Activated CD4-positive, alpha-beta T cell treated with anti-CD3 and anti-CD28 coated beads, Interleukin-2, amount 50 U/mL, for 16 hours (primary cell): ENCODE measurements around the gene ADH5.
"Not testable (repeated sequence)": the region's sequence is repeated elsewhere in the genome, so short reads cannot be mapped to it uniquely, and the experiment has no call there.

Experiments used
- DNase-seq: peaks from one replicate; pipeline ENCODE4 v3.0.0-alpha.2; 2020

The ADH5 gene

GRCh38 chr4:99028187-99028586 lies 60.4 kb downstream of the ADH5 start:
- no peak for DNase-seq

- DNase-seq = no peak
These were observed 61.3 kb downstream of the ADH5 start for GRCh38 chr4:99027304-99027703.

DNA sequence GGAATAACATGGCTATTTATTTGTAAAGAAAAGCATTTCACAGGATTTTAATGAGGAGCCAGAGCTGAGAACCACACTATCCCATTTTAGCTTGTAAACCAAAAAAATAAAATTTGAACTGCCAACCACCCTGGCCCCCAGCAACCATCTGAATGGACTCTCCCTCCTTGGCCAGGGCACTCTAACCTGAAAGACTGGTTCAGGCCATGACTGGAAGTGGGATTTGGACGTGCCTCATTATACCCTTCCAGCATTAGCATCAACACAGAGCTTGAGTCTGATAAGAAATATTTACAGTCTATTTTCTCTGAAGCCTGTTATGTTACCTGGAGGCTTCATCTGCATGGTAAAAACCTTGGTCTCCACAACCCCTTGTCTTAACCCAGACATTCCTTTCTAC lies 63.1 kb downstream of the ADH5 start:
- no peak for DNase-seq

DNA sequence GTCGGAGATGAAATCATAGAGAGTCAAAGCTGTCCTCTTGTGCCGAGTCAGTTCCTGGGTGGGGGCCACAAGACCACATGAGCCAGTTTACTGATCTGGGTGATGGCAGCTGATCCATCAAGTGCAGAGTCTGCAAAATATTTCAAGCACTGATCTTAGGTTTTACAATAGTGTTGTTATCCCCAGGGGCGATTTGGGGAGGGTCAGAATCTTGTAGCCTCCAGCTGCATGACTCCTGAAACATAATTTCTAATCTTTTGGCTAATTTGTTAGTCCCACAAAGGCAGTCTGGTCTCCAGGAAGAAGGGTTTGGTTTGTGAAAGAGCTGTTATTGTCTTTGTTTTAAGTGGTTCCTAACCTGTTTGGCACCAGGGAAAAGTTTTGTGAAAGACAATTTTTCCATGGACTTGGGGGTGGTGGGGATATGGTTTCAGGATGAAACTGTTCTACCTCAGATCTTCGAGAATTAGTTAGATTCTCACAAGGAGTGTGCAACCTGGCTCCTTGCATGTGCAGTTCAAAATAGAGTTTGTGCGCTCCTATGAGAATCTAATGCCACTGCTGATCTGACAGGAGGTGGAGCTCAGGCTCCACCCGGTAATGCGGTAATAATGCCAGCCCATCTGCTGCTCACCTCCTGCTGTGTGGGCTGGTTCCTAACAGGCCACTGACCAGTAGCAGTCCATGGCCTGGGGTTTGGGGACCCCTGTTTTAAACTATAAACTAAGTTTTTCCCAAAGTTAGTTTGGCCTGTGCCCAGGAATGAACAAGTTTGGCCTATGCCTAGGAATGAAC lies 63.9 kb downstream of the ADH5 start:
- no peak for DNase-seq

DNA sequence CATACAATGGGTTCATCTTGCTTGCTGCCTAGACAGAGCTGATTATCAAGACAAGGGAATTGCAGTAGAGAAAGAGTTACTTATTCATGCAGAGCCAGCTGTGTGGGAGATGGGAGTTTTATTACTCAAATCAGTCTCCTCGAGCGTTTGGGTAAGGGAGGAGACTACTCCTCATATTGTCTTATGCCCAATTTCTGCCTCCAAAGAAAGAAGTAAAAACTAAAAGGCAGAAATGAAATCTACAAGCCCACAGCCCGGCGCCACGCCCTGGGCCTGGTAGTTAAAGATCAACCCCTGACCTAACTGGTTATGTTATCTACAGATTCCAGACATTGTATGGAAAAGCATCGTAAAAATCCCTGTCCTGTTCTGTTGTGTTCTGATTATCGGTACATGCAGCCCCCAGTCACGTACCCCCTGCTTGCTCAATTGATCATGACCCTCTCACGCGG lies 64.8 kb downstream of the ADH5 start:
- DNase-seq = not testable (repeated sequence)

DNA sequence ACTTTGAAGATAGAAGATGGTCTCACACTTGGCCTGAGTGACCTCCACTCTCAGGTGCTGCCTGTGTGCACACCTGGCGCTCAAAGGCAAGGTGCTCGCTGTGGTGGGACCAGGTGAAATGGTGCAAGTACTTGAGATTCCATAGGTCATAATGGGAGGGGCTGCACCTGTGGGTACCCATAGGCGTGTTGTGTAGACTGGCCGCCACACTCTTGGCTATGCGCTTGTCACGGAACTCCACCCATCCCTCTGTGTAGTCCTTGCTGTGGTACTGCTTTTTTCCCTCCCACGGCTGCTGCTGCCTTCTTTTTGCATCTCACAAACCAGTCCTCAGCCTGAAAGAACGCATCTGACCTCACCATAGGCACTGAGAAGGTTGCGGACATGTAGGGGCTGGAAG lies 66.0 kb downstream of the ADH5 start:
- DNase-seq = no peak

GRCh38 chr4:99021386-99021785 lies 67.2 kb downstream of the ADH5 start:
- no peak for DNase-seq
